Lower leg skin (tissue), 3 donors: ENCODE results near the gene THOC1.

ENCODE experiments used
- POLR2A ChIP-seq, 2 donors: fragments of 450-650 bp; IDR thresholded peaks; one replicate each; pipeline ENCODE4 v1.6.1; 2016 to 2017; ENCODE audit warnings: antibody characterized with exemption in 2 of 2, mild to moderate bottlenecking in 1 of 2, moderate library complexity in 1 of 2
- TF ChIP-seq, protein P1 (sequence below), 3 donors: fragments of 450-650 bp; IDR thresholded peaks; one replicate each; pipeline ENCODE4 v1.5.1; 2016; ENCODE audit warnings: antibody characterized with exemption in 3 of 3, mild to moderate bottlenecking in 3 of 3, moderate library complexity in 2 of 3

- TF ChIP-seq, protein P1, sequence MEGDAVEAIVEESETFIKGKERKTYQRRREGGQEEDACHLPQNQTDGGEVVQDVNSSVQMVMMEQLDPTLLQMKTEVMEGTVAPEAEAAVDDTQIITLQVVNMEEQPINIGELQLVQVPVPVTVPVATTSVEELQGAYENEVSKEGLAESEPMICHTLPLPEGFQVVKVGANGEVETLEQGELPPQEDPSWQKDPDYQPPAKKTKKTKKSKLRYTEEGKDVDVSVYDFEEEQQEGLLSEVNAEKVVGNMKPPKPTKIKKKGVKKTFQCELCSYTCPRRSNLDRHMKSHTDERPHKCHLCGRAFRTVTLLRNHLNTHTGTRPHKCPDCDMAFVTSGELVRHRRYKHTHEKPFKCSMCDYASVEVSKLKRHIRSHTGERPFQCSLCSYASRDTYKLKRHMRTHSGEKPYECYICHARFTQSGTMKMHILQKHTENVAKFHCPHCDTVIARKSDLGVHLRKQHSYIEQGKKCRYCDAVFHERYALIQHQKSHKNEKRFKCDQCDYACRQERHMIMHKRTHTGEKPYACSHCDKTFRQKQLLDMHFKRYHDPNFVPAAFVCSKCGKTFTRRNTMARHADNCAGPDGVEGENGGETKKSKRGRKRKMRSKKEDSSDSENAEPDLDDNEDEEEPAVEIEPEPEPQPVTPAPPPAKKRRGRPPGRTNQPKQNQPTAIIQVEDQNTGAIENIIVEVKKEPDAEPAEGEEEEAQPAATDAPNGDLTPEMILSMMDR (IDR thresholded peaks at IDR 0.05) = no peak
- no peak for TF ChIP-seq POLR2A (IDR thresholded peaks at IDR 0.05)
Measured at GRCh38 chr18:261398-262073, 6.3 kb downstream of the THOC1 start.
